Lower lobe of right lung (tissue), 2 donors: ENCODE measurements around the gene DDX19B. TPM values are rescaled to one million over a fixed set of nuclear protein-coding genes. Genes with fewer than 3 reads are reported as not detected.

Experiments used
- ATAC-seq, 2 donors: fragments of 200-7000 bp; cut with Tn5 transposase; one replicate each; pipeline ENCODE4 v1.9.1; 2020 to 2022; ENCODE audit warnings: mild to moderate bottlenecking in 2 of 2, moderate library complexity in 2 of 2
- DNase-seq: peaks from one replicate; pipeline ENCODE4 v3.0.0-alpha.2; 2020
- H3K27ac ChIP-seq: fragments of 200-600 bp; one replicate; pipeline ENCODE4 v1.8.0; 2022
- H3K27me3 ChIP-seq: fragments of 200-600 bp; one replicate; pipeline ENCODE4 v1.8.0; 2022; ENCODE audit warnings: low read depth
- H3K36me3 ChIP-seq: fragments of 200-600 bp; one replicate; pipeline ENCODE4 v1.8.0; 2022; ENCODE audit warnings: mild to moderate bottlenecking
- H3K4me1 ChIP-seq: fragments of 200-600 bp; one replicate; pipeline ENCODE4 v1.8.0; 2022
- H3K4me3 ChIP-seq: fragments of 200-600 bp; one replicate; pipeline ENCODE4 v1.8.0; 2022; ENCODE audit warnings: mild to moderate bottlenecking
- H3K9me3 ChIP-seq: fragments of 200-600 bp; one replicate; pipeline ENCODE4 v1.8.0; 2022
- CTCF ChIP-seq: fragments of 200-600 bp; IDR thresholded peaks from one replicate; pipeline ENCODE4 v1.8.0; 2022; ENCODE audit warnings: antibody characterized with exemption, mild to moderate bottlenecking
- intact Hi-C: fragments of 100-400 bp; cut with DNase I; formaldehyde crosslinking; loops from one replicate; pipeline ENCODE4 v1.11.0; 2022
- total RNA-seq: library from RNA; stranded (reverse); fragmentation: NEBNext Ultra II Directional; extraction: Animal tissue kit (Norgen Biotek cat#: 25700); gene quantifications from one replicate; pipeline ENCODE4 v1.2.1, GENCODE V29; 2021
- donor health status: DM: no; HTN: yes; CAD: no; lungs with severe emphysema.

The DDX19B gene
- total RNA-seq, 1 donor from 2014 or later, result 28.3 TPM

DNA sequence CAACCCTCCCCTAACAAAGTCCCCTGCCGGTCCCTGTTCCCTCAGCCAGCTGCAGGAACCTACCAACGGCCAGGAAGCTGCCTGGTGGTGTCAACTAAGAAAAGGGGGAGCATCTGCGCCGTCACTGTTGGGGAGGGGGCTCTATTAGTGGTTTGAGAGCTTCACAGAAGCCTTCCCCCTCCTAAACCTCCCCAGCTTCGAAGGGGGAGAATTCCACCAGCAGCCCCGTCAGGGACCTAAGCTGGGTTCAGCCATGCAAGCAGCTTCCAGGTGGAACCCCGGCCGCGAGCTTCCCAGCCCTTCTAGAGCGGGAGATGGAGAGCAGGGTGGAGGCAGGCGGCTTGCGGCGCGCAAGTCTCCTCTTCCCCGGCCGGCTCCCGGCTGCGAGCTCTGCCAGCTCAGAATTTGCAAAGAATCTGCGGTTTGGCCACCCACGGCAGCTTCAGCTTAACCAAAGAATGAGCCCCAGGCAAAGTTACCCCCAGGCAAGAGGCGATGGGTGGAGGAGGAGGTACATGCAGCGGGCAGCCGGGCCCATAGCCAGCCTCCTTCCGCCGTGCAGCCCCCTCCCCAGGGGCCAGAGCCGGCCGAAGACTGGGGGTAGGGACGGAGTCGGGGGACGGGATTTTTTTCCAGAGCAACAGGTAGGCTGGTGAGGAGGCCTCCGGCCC lies 81.4 kb downstream of the DDX19B start:
- Histone ChIP-seq H3K27me3 (no peaks in the 10 kb centered on the region), H3K36me3 (peaks cover 33% of the 10 kb centered on the region), H3K9me3 (no peaks in the 10 kb centered on the region), H3K4me3 (peak overlapping the region; percentile 73), H3K27ac (peak overlapping the region; percentile 85), H3K4me1 (peaks cover 23% of the 10 kb centered on the region)
- TF ChIP-seq CTCF, result no peak
- intact Hi-C loops, result no loop called here
- DNase-seq (peak; percentile 63), ATAC-seq (peak; percentile 49 to 66)

DNA sequence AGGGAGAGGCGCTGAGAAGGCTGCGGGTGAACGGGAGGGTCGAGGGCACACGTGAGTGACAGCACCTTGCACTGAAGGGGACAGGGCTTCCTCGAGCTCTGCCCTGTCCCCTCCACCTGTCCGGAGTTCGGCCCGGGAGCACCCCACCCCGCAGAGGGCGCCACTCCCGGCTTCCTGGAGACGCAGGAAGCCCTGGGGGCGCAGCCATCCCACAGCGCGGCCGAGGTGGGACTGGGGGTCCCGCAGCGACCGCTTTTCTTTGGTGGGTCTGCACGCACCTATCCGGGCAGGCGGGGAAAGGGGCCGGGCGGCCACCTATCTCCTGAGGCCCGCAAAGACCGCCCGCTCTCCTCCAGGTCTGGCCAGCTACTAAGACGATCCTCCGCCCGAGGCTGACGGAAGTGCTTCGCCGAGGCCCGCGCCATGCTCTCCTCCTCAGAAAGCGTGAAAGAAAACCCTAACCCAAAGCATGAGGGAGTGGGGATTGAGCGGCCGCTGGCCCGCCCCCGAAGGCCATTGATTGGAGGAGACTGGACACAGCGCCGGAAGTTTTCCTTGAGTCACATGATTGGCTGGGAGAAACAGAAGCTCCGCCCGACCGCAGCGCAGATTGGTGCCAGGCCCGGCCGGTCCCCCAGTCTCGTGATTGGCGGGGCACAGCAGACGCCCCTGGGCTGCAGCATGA lies 82.1 kb downstream of the DDX19B start:
- peaks cover 23% of the 10 kb centered on the region for H3K4me1 ChIP-seq
- no peaks in the 10 kb centered on the region for H3K27me3 ChIP-seq
- DNase-seq, result peak; percentile 97
- peak overlapping the region; percentile 85 for H3K27ac ChIP-seq
- intact Hi-C loops, result no loop called here
- peak; percentile 29 for TF ChIP-seq CTCF
- H3K4me3 ChIP-seq, result peak overlapping the region; percentile 73
- H3K9me3 ChIP-seq, result no peaks in the 10 kb centered on the region
- H3K36me3 ChIP-seq, result peaks cover 26% of the 10 kb centered on the region
- peak; percentile 97 to 98 for ATAC-seq

DNA sequence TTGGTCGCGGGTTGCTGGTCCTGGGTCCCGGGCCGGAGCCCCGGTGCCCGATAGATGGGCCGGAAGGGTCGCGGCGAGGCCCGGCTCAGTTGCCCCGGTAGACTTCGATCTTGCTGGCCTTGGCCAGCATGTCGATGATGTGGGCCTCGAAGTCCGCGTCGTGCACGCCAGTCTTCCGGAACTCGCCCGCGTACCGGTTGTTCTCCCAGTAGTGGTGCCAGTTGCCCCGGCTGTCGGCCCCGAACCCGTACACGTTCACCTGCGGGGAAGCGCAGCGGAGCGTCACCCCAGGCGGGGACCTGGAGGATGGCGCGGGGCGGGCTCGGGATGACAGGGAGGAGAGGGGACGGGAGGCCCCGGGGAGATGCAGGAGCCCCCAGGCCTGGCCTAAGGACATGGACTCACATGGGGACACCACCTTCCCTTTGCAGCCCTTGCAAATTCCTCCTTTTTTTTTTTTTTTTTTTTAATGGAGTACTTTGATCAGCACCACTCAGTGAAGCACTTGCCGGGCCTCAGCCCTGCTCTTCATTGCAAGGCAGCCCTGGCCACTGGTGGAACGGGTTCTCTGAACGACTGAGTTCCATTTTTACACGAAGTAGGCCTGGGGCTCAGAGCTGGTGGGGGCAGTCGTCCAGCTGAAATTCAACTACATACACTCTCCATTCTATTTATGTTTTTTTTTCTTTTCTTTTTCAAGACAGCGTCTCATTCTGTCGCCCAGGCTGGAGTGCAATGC lies 82.8 kb downstream of the DDX19B start:
- Histone ChIP-seq H3K4me3 (peak overlapping the region; percentile 73), H3K27me3 (no peaks in the 10 kb centered on the region), H3K9me3 (no peaks in the 10 kb centered on the region), H3K27ac (peak overlapping the region; percentile 85), H3K4me1 (peaks cover 23% of the 10 kb centered on the region), H3K36me3 (peaks cover 24% of the 10 kb centered on the region)
- DNase-seq (peak; percentile 57), ATAC-seq (peak; percentile 42 to 45)
- intact Hi-C loops, result no loop called here
- TF ChIP-seq CTCF, result no peak

DNA sequence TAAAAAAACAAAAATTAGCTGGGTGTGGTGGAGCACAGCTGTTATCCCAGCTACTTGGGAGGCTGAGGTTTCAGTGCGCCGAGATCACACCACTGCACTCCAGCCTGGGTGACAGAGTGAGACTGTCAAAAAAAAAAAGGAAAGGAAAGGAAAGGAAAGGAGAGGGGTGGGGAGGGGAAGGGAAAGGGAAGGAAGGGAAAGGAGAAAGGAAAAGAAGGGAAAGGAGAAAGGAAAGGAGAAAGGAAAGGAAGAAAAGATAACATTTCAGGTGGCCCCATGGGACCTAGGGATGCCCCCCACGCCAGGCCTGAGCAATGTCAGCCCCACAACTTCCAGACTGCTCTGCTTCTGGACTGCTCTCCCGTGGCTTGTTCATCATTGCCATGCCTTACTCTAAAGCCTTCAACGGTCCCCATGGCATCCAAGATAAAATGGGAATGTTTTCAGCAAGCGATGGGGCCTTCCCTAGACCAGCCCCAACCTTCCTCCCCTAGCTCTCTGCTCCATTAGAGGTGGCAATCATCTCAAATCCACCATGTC lies 84.5 kb downstream of the DDX19B start:
- H3K36me3 ChIP-seq, result peaks cover 38% of the 10 kb centered on the region
- H3K4me3 ChIP-seq, result no peak overlapping the region
- intact Hi-C loops, result no loop called here
- TF ChIP-seq CTCF, result no peak
- no peak for ATAC-seq
- no peak overlapping the region for H3K27ac ChIP-seq
- no peaks in the 10 kb centered on the region for H3K9me3 ChIP-seq
- peaks cover 23% of the 10 kb centered on the region for H3K4me1 ChIP-seq
- DNase-seq, result no peak
- H3K27me3 ChIP-seq, result no peaks in the 10 kb centered on the region

Other genes with a start within 250 kb of the DDX19B start
- 20.1 TPM for gene PDPR, start 184.9 kb upstream of the DDX19B start, total RNA-seq
- gene CLEC18C, start 125.4 kb upstream of the DDX19B start, total RNA-seq, result 1.0 TPM
- gene EXOSC6, start 47.2 kb upstream of the DDX19B start, total RNA-seq, result 21.4 TPM
- 101 TPM for gene AARS1, start 9.7 kb upstream of the DDX19B start, total RNA-seq
- 24.5 TPM for gene DDX19A, start 47.7 kb downstream of the DDX19B start, total RNA-seq
- 31.8 TPM for gene ST3GAL2, start 139.9 kb downstream of the DDX19B start, total RNA-seq
- gene FCSK, start 155.4 kb downstream of the DDX19B start, total RNA-seq, result 23.8 TPM
- 62.0 TPM for gene COG4, start 224.4 kb downstream of the DDX19B start, total RNA-seq
- 176 TPM for gene SF3B3, start 224.6 kb downstream of the DDX19B start, total RNA-seq